ENCODE measurements around the gene IL1RAPL1. TPM values are rescaled to one million over a fixed set of nuclear protein-coding genes. Genes with fewer than 3 reads are reported as not detected.

IL1RAPL1 gene
- total RNA-seq, 2 donors from 2014 or later, result 0.18 to 0.31 TPM

GRCh38 chrX:29636331-29636730 is 1049.1 kb downstream of the IL1RAPL1 start:
- no peak for DNase-seq
- intact Hi-C loops (cut with DNase I, micrococcal nuclease), result no loop called here
- no peak for ATAC-seq

GRCh38 chrX:29640106-29640505 is 1052.9 kb downstream of the IL1RAPL1 start:
- intact Hi-C loops (cut with DNase I, micrococcal nuclease), result no loop called here
- DNase-seq (no peak), ATAC-seq (no peak)

- DNase-seq (no peak), ATAC-seq (no peak)
- intact Hi-C loops (cut with DNase I, micrococcal nuclease), result no loop called here
Observed at GRCh38 chrX:29641461-29641860, 1054.2 kb downstream of the IL1RAPL1 start.

GRCh38 chrX:29643181-29643580 is 1055.9 kb downstream of the IL1RAPL1 start:
- DNase-seq (no peak), ATAC-seq (no peak)
- intact Hi-C loops (cut with DNase I, micrococcal nuclease), result no loop called here

GRCh38 chrX:29648161-29648560 is 1060.9 kb downstream of the IL1RAPL1 start:
- ATAC-seq (no peak), DNase-seq (no peak)
- intact Hi-C loops (cut with DNase I, micrococcal nuclease), result no loop called here

GRCh38 chrX:29652484-29652883 is 1065.2 kb downstream of the IL1RAPL1 start:
- ATAC-seq (no peak), DNase-seq (no peak)
- intact Hi-C loops (cut with DNase I, micrococcal nuclease), result no loop called here

- ATAC-seq (no peak), DNase-seq (no peak)
- intact Hi-C loops (cut with DNase I, micrococcal nuclease), result no loop called here
Observed at GRCh38 chrX:29653721-29654120, 1066.5 kb downstream of the IL1RAPL1 start.

GRCh38 chrX:29659911-29660310 is 1072.7 kb downstream of the IL1RAPL1 start:
- ATAC-seq (no peak), DNase-seq (no peak)

GRCh38 chrX:29661290-29661689 is 1074.0 kb downstream of the IL1RAPL1 start:
- intact Hi-C loops (cut with DNase I, micrococcal nuclease), result no loop called here
- no peak for DNase-seq
- no peak for ATAC-seq

More at GRCh38 chrX:29659911-29660310, 1072.7 kb downstream of the IL1RAPL1 start:
- intact Hi-C loops (cut with DNase I, micrococcal nuclease), result no loop called here

GRCh38 chrX:29662101-29662500 is 1074.9 kb downstream of the IL1RAPL1 start:
- ATAC-seq (no peak), DNase-seq (no peak)

GRCh38 chrX:29662759-29663503 is 1075.7 kb downstream of the IL1RAPL1 start:
- ATAC-seq, result no peak
- intact Hi-C loops (cut with DNase I, micrococcal nuclease), result no loop called here
- DNase-seq, result no peak

More at GRCh38 chrX:29662101-29662500, 1074.9 kb downstream of the IL1RAPL1 start:
- intact Hi-C loops (cut with DNase I, micrococcal nuclease), result no loop called here

- DNase-seq, result no peak
- intact Hi-C loops (cut with DNase I, micrococcal nuclease), result no loop called here
- ATAC-seq, result no peak
Observed at GRCh38 chrX:29665532-29665931, 1078.3 kb downstream of the IL1RAPL1 start.

GRCh38 chrX:29666366-29666765 is 1079.1 kb downstream of the IL1RAPL1 start:
- intact Hi-C loops (cut with DNase I, micrococcal nuclease), result no loop called here
- DNase-seq (no peak), ATAC-seq (no peak)

GRCh38 chrX:29671421-29671820 is 1084.2 kb downstream of the IL1RAPL1 start:
- ATAC-seq, result no peak
- no peak for DNase-seq
- intact Hi-C loops (cut with DNase I, micrococcal nuclease), result no loop called here

- DNase-seq (no peak), ATAC-seq (no peak)
- intact Hi-C loops (cut with DNase I, micrococcal nuclease), result no loop called here
Observed at GRCh38 chrX:29687687-29688086, 1100.4 kb downstream of the IL1RAPL1 start.

- no peak for DNase-seq
- intact Hi-C loops (cut with DNase I, micrococcal nuclease), result no loop called here
- ATAC-seq, result no peak
Observed at GRCh38 chrX:29690061-29690460, 1102.8 kb downstream of the IL1RAPL1 start.

- DNase-seq (no peak), ATAC-seq (no peak)
- intact Hi-C loops (cut with DNase I, micrococcal nuclease), result no loop called here
Observed at GRCh38 chrX:29691044-29691443, 1103.8 kb downstream of the IL1RAPL1 start.

GRCh38 chrX:29693912-29694311 is 1106.7 kb downstream of the IL1RAPL1 start:
- DNase-seq (no peak), ATAC-seq (no peak)
- intact Hi-C loops (cut with DNase I, micrococcal nuclease), result no loop called here

- intact Hi-C loops (cut with DNase I, micrococcal nuclease), result no loop called here
- no peak for ATAC-seq
- DNase-seq, result no peak
Observed at GRCh38 chrX:29699239-29699638, 1112.0 kb downstream of the IL1RAPL1 start.

GRCh38 chrX:29707088-29707487 is 1119.8 kb downstream of the IL1RAPL1 start:
- intact Hi-C loops (cut with DNase I, micrococcal nuclease), result no loop called here
- ATAC-seq (no peak), DNase-seq (no peak)

GRCh38 chrX:29721152-29721551 is 1133.9 kb downstream of the IL1RAPL1 start:
- intact Hi-C loops (cut with DNase I, micrococcal nuclease), result no loop called here
- DNase-seq, result no peak
- no peak for ATAC-seq

Measured in left colon (tissue), 2 donors.